Measurements from ENCODE around the gene MYH16.
"Not testable (repeated sequence)": the region's sequence is repeated elsewhere in the genome, so short reads cannot be mapped to it uniquely, and the experiment has no call there.

Gene MYH16

GRCh38 chr7:99258501-99258900 lies 14.1 kb upstream of the MYH16 start:
- no peak for DNase-seq (ENCODE audit: low read depth in 2 of 2)

GRCh38 chr7:99260395-99260794 lies 12.2 kb upstream of the MYH16 start:
- no peak for DNase-seq (ENCODE audit: low read depth in 2 of 2)

- no peak for DNase-seq (ENCODE audit: low read depth in 2 of 2)
These were observed 11.0 kb upstream of the MYH16 start for GRCh38 chr7:99261646-99262045.

GRCh38 chr7:99265848-99266480 lies 6.7 kb upstream of the MYH16 start:
- no peak for DNase-seq (ENCODE audit: low read depth in 2 of 2)

GRCh38 chr7:99267481-99267840 lies 5.2 kb upstream of the MYH16 start:
- DNase-seq (ENCODE audit: low read depth in 2 of 2): no peak

- no peak for DNase-seq (ENCODE audit: low read depth in 2 of 2)
These were observed 4.6 kb upstream of the MYH16 start for GRCh38 chr7:99267841-99268576.

- DNase-seq (ENCODE audit: low read depth in 2 of 2): no peak
These were observed 4.1 kb upstream of the MYH16 start for GRCh38 chr7:99268577-99268908.

GRCh38 chr7:99270702-99271101 lies 1.9 kb upstream of the MYH16 start:
- no peak for DNase-seq (ENCODE audit: low read depth in 2 of 2)

GRCh38 chr7:99273561-99273960 lies 922 bp downstream of the MYH16 start:
- DNase-seq (ENCODE audit: low read depth in 2 of 2): not testable (repeated sequence)

GRCh38 chr7:99274908-99275307 lies 2.3 kb downstream of the MYH16 start:
- DNase-seq (ENCODE audit: low read depth in 2 of 2): not testable (repeated sequence)

- no peak for DNase-seq (ENCODE audit: low read depth in 2 of 2)
These were observed 2.9 kb downstream of the MYH16 start for GRCh38 chr7:99275496-99275895.

GRCh38 chr7:99278180-99278579 lies 5.5 kb downstream of the MYH16 start:
- DNase-seq (ENCODE audit: low read depth in 2 of 2): no peak

GRCh38 chr7:99284165-99284564 lies 11.5 kb downstream of the MYH16 start:
- DNase-seq (ENCODE audit: low read depth in 2 of 2): not testable (repeated sequence)

GRCh38 chr7:99287779-99288534 lies 15.3 kb downstream of the MYH16 start:
- DNase-seq (ENCODE audit: low read depth in 2 of 2): no peak

GRCh38 chr7:99289185-99289584 lies 16.5 kb downstream of the MYH16 start:
- DNase-seq (ENCODE audit: low read depth in 2 of 2): no peak

GRCh38 chr7:99290148-99290547 lies 17.5 kb downstream of the MYH16 start:
- not testable (repeated sequence) for DNase-seq (ENCODE audit: low read depth in 2 of 2)

GRCh38 chr7:99290980-99291607 lies 18.5 kb downstream of the MYH16 start:
- no peak for DNase-seq (ENCODE audit: low read depth in 2 of 2)

- DNase-seq (ENCODE audit: low read depth in 2 of 2): no peak
These were observed 19.5 kb downstream of the MYH16 start for GRCh38 chr7:99292127-99292526.

- DNase-seq (ENCODE audit: low read depth in 2 of 2): no peak
These were observed 20.5 kb downstream of the MYH16 start for GRCh38 chr7:99293167-99293566.

- DNase-seq (ENCODE audit: low read depth in 2 of 2): no peak
These were observed 21.0 kb downstream of the MYH16 start for GRCh38 chr7:99293650-99294049.

GRCh38 chr7:99296471-99296870 lies 23.8 kb downstream of the MYH16 start:
- no peak for DNase-seq (ENCODE audit: low read depth in 2 of 2)

GRCh38 chr7:99301496-99301895 lies 28.9 kb downstream of the MYH16 start:
- no peak for DNase-seq (ENCODE audit: low read depth in 2 of 2)

Data from stimulated activated CD4-positive, alpha-beta T cell treated with anti-CD3 and anti-CD28 coated beads, Interleukin-1b, Interleukin-23, amount 100 ng/mL, for 4 hours (primary cell).